Activated naive CD4-positive, alpha-beta T cell treated with anti-CD3 and anti-CD28 coated beads for 36 hours (primary cell): ENCODE measurements around the gene RXRA. TPM values are rescaled to one million over a fixed set of nuclear protein-coding genes. Genes with fewer than 3 reads are reported as not detected.
"Not testable (repeated sequence)": the region's sequence is repeated elsewhere in the genome, so short reads cannot be mapped to it uniquely, and the experiment has no call there.

ENCODE experiments used
- CTCF ChIA-PET: fragments of 350-600 bp; sonication (Branson Sonifier 250); formaldehyde crosslinking; loops from one replicate; lab custom pipeline; 2021; ENCODE audit warnings: antibody characterized with exemption; lab: Charles Lee
- DNase-seq: peaks from one replicate; pipeline ENCODE4 v3.0.0-alpha.2; 2020
- H3K27ac Mint-ChIP-seq: one replicate; pipeline ENCODE4 v1.8.0; 2021; ENCODE audit warnings: mild to moderate bottlenecking, mixed read lengths
- H3K27me3 Mint-ChIP-seq: one replicate; pipeline ENCODE4 v1.8.0; 2021; ENCODE audit warnings: low read depth, mixed read lengths
- H3K36me3 Mint-ChIP-seq: one replicate; pipeline ENCODE4 v1.8.0; 2021; ENCODE audit warnings: low read depth, mixed read lengths
- H3K4me1 Mint-ChIP-seq: one replicate; pipeline ENCODE4 v1.8.0; 2021; ENCODE audit warnings: low read depth, mixed read lengths
- H3K4me3 Mint-ChIP-seq: one replicate; pipeline ENCODE4 v1.8.0; 2021; ENCODE audit warnings: mild to moderate bottlenecking, moderate library complexity, mixed read lengths
- H3K9me3 Mint-ChIP-seq: one replicate; pipeline ENCODE4 v1.8.0; 2021; ENCODE audit warnings: mixed read lengths
- intact Hi-C: fragments of 100-400 bp; cut with micrococcal nuclease; formaldehyde crosslinking; loops from one replicate; pipeline ENCODE4 v1.15.1; 2023
- total RNA-seq, 2 experiments: library from RNA; stranded (reverse); gene quantifications; one replicate each; pipeline ENCODE4 v1.2.3, GENCODE V29; 2021

RXRA gene
- total RNA-seq, 2 experiments from 2014 or later: 2.1 to 2.2 TPM

DNA sequence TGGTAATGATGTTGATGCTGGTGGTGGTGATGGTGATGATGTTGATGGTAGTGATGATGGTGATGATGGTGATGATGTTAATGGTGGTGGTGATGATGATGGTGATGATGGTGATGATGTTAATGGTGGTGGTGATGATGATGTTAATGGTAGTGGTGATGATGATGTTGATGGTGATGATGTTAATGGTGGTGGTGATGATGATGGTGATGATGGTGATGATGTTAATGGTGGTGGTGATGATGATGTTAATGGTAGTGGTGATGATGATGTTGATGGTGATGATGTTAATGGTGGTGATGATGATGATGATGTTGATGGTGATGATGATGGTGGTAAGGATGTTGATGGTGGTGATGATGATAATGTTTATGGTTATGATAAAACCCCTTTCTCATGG lies 20.2 kb upstream of the RXRA start:
- H3K9me3 Mint-ChIP-seq, DNase-seq, H3K4me3 Mint-ChIP-seq, H3K27ac Mint-ChIP-seq, H3K36me3 Mint-ChIP-seq, intact Hi-C loops, H3K4me1 Mint-ChIP-seq, CTCF ChIA-PET, H3K27me3 Mint-ChIP-seq: not testable (repeated sequence)

DNA sequence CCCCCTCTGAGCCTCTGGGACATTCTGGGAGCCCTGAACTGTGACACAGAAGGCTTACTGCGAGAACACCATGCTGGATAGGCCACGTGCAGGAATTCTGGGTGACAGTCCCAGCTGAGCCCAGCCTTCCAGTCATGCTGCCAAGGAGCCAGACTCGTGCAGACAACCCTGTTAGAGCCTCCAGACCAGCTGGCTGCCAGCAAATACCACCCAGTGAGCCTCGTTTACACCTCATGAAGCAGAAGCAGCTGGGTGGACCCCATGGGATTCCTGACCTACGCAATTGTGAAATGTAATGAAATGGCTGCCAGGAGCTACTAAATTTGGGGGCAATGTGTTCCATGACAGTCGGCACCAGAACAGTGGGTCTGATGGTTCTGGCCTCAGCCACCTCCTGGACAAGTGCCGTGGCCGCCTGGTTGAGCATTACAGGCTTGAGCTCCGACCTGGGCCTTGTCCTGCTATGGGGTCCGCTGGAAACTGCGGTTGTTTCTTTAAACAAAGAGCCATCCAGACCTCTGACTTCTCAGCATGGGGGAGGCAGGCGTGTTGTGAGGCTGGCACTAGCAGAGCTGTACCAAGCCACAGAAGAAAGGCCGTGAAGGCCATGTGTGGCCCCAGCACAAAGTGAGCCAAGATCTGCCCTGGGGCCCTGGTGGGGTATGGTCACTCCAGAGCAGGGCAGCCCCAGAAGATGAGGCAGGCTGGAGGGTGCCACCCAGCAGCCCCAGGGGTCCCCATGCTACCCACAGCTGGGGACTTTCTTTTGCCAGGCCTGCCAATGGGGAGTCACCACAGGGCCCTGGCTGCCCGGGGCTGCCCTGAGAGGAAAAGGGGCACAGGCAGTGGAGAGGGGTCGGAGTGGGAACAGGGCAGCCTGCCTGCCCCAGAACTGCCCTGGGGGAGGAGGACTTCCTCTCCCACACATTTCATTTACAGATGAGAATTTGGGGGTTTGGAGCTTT lies 19.3 kb upstream of the RXRA start:
- H3K27me3 Mint-ChIP-seq: no peaks in the 10 kb centered on the region

DNA sequence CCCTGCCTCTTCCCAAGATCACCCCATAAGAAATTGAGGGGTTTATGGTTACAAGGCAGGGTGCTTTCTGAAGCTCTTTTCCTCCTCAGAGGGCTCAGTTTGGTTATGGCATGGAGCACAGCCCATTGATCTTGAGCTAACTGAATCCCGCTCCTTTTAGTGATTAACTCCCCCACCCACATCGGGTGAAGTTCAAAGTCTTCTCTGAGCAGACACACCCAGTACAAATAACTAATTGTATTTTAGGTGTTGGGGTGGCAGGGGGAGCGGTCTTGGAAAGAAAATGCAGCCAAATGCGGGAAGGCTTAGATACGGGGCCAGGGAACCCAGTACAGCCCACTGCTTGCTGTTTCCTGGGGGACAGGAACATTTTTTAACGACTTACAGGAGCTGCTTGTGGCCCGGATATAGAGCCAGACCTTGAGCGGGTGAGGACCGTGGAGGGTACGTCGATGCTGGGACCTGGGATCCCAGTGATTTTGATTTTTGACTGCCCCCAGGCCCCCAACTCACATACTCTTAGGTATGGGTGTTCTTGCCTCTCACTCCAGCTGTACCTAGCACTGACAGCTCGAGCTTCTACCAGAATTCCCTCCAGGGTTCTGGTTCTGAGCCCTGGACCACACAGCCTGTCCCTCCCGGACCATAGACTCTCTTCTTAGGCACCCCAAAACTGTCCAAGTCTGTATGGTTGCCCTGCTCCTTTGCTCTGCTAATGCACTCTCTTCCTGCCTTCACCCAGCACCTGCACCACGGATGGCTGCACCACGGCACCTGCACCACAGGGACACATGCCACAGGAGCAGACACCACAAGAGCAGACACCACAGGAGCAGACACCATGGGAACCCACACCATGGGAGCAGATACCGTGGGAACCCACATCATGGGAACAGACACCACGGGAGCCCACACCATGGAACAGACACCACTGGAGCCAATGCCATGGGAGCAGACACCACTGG lies 18.3 kb upstream of the RXRA start:
- intact Hi-C loops: no loop called here
- CTCF ChIA-PET: no interaction called here
- Mint-ChIP-seq H3K27me3 (no peaks in the 10 kb centered on the region), H3K4me3 (no peak overlapping the region), H3K36me3 (no peaks in the 10 kb centered on the region), H3K27ac (no peak overlapping the region), H3K4me1 (no peaks in the 10 kb centered on the region), H3K9me3 (peaks cover 1% of the 10 kb centered on the region)
- no peak for DNase-seq

More for the DNA sequence above, 19.3 kb upstream of the RXRA start:
- intact Hi-C loops: no loop called here
- CTCF ChIA-PET: no interaction called here
- Mint-ChIP-seq H3K27ac (no peak overlapping the region), H3K4me3 (no peak overlapping the region), H3K4me1 (peaks cover 2% of the 10 kb centered on the region), H3K36me3 (no peaks in the 10 kb centered on the region), H3K9me3 (peaks cover 1% of the 10 kb centered on the region)
- DNase-seq: no peak

DNA sequence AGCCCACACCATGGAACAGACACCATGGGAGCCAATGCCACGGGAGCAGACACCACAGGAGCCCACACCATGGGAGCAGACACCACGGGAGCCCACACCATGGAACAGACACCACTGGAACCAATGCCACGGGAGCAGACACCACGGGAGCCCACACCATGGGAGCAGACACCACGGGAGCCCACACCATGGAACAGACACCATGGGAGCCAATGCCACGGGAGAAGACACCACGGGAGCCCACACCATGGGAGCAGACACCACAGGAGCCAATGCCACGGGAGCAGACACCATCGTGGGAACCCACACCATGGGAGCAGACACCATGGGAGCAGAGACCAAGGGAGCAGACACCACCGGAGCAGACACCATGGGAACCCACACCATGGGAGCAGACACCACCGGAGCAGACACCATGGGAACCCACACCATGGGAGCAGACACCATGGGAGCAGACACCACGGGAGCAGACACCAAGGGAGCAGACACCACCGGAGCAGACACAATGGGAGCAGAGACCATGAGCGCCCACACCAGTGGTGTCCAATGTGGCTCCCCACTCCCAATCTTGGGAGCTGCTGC lies 17.5 kb upstream of the RXRA start:
- H3K27ac Mint-ChIP-seq, H3K4me1 Mint-ChIP-seq, H3K36me3 Mint-ChIP-seq, H3K4me3 Mint-ChIP-seq, H3K27me3 Mint-ChIP-seq, H3K9me3 Mint-ChIP-seq, DNase-seq, CTCF ChIA-PET, intact Hi-C loops: not testable (repeated sequence)

DNA sequence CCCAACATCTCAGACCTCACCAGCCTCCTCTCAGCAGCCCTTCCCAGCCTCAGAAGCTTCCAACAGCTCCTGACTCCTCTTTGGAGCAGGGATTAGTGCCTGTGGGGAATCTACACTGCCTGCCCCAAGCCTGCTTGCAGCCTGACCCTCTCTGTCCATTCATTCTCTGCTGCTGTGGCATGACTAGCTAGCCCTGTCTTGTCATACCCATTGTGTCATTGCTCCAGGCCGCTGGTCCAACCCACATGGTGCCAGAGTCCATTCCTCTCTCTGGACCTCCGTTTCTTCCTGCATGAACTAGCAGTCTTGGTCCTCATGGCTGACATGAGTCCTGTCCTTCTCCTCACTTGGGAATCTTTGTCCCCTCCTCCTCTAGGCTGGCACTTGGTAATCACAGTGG lies 12.8 kb upstream of the RXRA start:
- Mint-ChIP-seq H3K4me1 (no peaks in the 10 kb centered on the region), H3K27me3 (no peaks in the 10 kb centered on the region), H3K9me3 (peaks cover 5% of the 10 kb centered on the region), H3K27ac (no peak overlapping the region), H3K36me3 (no peaks in the 10 kb centered on the region), H3K4me3 (no peak overlapping the region)
- CTCF ChIA-PET: no interaction called here
- intact Hi-C loops: no loop called here
- no peak for DNase-seq

DNA sequence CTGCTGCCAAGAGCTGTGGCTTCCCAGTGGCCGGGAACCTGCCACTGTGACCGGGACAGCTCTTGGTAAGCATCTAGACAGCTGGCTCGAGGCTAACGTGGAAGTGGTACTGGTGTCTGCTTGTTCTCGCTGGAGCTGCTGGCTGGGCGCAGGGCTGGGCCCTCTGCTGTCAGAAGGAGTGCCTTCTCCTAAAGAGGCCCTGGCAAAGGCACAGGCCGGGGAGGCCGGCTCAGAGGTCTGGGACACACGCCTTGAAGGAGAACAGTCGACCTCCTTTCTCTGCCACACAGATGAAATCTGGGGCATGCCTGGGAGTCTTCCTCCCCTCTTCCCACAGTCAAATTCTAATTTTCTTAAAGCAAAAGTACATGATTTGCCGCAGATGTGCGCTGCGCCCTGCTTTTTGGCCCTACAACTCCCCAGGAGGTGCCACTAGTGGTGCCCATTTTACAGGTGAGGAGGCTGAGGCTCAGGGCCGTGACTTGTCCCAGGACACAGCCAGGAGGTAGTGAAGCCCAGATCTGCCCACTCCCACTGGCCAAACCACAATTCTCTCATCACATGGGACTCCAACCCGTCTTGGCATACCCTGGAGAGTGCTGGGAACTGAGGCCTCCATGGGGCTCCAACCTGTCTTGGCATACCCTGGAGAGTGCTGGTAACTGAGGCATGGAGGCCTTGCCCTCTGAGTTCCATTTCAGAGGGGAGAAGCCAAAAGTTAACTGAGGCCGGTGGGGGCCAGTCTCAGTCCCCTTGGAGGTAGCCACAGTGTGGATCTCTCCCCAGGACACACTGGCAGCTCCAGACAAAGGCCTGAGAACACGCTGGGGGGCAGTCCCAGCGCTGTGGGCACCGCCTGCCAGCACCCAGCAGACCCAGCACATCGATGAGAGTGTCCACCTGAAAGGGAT lies 12.0 kb upstream of the RXRA start:
- CTCF ChIA-PET: no interaction called here
- Mint-ChIP-seq H3K9me3 (peaks cover 5% of the 10 kb centered on the region), H3K4me3 (no peak overlapping the region), H3K27me3 (no peaks in the 10 kb centered on the region), H3K4me1 (no peaks in the 10 kb centered on the region), H3K27ac (no peak overlapping the region), H3K36me3 (no peaks in the 10 kb centered on the region)
- DNase-seq: no peak
- intact Hi-C loops: no loop called here

DNA sequence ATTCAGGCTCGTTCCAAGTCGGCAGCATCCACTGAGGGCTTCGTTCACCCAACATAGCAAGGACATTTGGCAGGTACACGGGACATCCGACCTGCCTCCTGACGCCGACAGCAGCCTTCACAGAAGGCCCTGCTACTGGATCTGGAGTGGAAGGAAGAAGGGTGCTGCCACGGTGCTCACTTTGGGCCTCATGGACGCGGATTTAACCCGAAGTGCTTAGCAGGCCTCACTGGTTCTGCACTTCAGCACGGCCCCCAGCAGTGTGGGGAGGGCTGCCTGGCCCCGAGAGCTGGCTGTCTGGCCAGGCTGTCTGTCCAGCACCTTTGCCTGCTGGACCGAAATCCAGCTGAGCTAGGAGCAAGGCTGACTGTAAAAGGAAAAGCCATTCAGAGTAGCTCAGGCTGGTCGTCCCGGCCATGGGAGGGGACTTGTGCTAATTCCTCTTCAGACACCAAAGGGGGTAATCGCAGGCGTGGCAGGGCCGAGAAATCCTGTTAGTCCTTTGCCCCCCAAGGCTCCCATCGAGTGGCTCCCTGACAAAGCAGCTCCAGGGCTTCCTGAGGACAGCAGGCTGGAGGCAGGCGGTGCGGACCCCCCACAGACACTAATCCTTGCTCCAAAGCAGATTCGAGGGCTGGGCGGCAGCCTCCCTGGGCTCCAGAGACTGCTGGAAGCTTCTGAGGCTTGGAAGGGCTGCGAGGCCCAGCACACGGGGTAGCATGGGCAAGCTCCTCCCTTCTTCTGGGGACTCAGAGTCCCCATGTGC lies 11.1 kb upstream of the RXRA start:
- CTCF ChIA-PET: no interaction called here
- no peak for DNase-seq

DNA sequence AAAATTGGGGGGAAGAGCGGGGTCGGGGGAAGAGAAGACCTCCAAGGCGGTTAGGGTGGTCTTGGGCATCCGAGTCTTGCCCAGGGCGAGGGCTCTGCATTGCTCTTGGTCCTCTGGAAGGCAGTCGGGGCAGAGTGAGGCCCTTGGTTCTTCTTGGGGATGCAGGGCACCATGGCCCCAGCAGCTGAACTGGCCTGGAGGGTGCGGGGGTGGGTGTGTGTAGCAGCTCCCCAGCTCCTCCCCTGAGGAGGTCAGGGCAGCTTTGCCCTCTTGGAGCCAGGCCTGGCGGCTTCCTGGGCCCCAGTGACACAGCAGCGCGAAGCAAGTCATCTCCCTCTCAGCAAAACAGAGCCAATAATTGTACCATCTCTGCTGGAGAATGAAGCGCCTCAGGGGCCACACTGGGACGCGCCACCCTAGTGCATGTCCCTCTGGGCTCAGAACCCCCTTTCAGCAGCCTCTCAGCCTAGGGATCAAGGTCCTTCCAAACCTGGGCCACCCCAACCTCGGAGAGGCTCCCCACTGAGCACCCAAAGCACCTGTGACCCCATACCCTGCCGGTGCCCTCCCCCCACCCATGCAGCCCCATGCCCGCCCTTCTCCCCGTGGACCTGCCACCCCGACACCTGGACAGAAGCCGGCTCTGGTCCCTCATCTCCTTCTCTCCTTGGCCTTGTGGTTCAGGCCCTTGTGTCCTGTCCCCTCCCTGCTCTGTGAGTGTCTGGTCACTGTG lies 10.4 kb upstream of the RXRA start:
- intact Hi-C loops: no loop called here
- Mint-ChIP-seq H3K27me3 (no peaks in the 10 kb centered on the region), H3K4me3 (no peak overlapping the region), H3K9me3 (peaks cover 5% of the 10 kb centered on the region), H3K27ac (no peak overlapping the region), H3K36me3 (no peaks in the 10 kb centered on the region), H3K4me1 (no peaks in the 10 kb centered on the region)
- CTCF ChIA-PET: no interaction called here
- DNase-seq: no peak

More for the DNA sequence above, 11.1 kb upstream of the RXRA start:
- H3K27ac Mint-ChIP-seq: no peak overlapping the region
- H3K4me3 Mint-ChIP-seq: no peak overlapping the region
- H3K36me3 Mint-ChIP-seq: no peaks in the 10 kb centered on the region
- intact Hi-C loops: no loop called here
- peaks cover 5% of the 10 kb centered on the region for H3K9me3 Mint-ChIP-seq
- no peaks in the 10 kb centered on the region for H3K27me3 Mint-ChIP-seq
- no peaks in the 10 kb centered on the region for H3K4me1 Mint-ChIP-seq

DNA sequence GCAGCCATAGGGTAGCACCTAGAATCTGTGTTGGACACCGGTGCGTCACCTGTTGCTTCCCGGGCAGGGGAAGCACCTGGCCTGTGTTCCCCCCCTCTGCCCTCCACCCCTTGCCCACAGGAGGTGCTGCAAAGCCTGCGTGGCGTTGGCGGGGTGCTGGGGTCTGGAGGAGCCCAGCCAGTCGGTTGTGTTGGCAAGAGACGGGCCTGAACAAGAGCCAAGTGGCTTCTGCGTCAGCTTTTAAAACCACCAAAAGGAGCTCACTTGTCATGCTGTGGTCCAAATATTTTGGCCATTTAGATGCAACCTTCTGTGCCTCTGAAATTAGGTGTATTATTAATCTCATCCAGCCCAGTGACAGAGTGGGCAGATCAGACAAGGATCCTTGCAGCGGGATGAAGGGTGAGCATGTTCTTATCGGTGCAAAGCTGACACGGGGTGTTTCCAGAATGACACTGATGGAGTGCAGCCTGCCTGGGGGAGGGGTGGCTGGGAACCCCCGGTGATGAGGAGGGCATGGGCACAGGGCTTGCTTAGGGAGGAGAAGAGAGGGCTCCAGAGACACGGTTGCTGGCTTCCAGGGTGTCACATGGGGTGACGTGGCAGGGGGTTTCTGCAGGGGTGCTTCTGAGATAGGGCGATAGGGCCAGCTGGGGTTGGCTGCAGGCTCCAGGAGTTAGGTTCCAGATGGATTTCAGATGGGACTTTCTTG lies 9.7 kb upstream of the RXRA start:
- peaks cover 5% of the 10 kb centered on the region for H3K9me3 Mint-ChIP-seq
- no peaks in the 10 kb centered on the region for H3K4me1 Mint-ChIP-seq
- no peaks in the 10 kb centered on the region for H3K36me3 Mint-ChIP-seq
- intact Hi-C loops: no loop called here
- CTCF ChIA-PET: no interaction called here
- no peaks in the 10 kb centered on the region for H3K27me3 Mint-ChIP-seq
- H3K27ac Mint-ChIP-seq: no peak overlapping the region
- no peak for DNase-seq
- H3K4me3 Mint-ChIP-seq: no peak overlapping the region

DNA sequence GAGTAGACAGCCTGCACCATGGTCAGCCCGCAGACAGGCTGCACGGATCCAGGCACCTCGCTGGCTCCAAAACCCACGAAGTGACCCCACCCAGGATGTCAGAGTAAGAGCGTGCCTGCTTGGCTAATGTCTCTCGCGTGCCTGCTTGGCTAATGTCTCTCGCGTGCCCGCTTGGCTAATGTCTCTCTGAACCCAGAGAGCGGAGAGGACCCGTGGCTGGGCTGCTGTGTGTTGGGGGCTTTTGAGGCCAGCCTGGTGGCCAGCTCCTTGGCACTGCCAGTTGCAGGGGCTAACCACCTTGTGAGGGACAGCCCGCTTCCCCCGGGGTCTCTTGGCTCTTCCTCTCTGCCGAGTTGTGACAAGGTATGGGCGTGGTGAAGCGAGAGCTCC lies 8.9 kb upstream of the RXRA start:
- H3K4me3 Mint-ChIP-seq: no peak overlapping the region
- no peak overlapping the region for H3K27ac Mint-ChIP-seq
- H3K4me1 Mint-ChIP-seq: no peaks in the 10 kb centered on the region
- peaks cover 4% of the 10 kb centered on the region for H3K9me3 Mint-ChIP-seq
- no peak for DNase-seq
- CTCF ChIA-PET: no interaction called here
- no peaks in the 10 kb centered on the region for H3K27me3 Mint-ChIP-seq
- intact Hi-C loops: no loop called here
- H3K36me3 Mint-ChIP-seq: no peaks in the 10 kb centered on the region
